GM21723 (cell line): Measurements from ENCODE around the gene MCF2L.

Experiments
- ATAC-seq: cut with Tn5 transposase; IDR thresholded peaks from one replicate; pipeline ENCODE4 v1.9.1; 2021; ENCODE audit warnings: mild to moderate bottlenecking, moderate library complexity; ENCODE audit not compliant: unreplicated experiment

The MCF2L gene

GRCh38 chr13:112962911-112963625 lies 5.9 kb upstream of the MCF2L start:
- ATAC-seq = no peak

- no peak for ATAC-seq
These were observed 5.4 kb upstream of the MCF2L start for GRCh38 chr13:112963641-112964040.

DNA sequence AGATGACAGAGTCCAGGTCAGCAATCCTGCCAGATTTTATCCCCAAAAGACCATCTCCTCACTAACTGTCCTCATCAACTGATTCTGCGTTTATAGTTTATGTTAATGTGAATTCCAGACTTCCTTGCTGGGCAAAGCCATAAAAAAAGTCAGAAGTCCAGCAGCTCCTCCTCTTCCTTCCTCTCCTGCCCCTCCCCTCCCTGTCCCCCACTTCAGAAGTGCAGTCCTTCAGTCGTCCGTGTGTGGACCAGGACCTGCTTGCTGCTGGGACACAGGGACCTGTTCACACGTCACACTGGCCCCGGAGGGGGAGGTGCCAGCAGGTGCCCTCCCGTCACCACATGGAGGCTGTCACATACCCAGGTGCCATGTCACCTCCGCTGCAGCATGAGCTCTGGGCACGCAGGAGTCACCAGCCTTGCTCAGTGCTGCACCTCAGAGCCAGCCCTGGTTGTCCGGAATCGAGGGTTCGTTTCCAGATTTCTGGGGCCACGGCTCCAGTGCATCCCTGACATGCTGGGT lies 4.0 kb upstream of the MCF2L start:
- no peak for ATAC-seq

- ATAC-seq = no peak
These were observed 3.4 kb upstream of the MCF2L start for GRCh38 chr13:112965573-112966115.

DNA sequence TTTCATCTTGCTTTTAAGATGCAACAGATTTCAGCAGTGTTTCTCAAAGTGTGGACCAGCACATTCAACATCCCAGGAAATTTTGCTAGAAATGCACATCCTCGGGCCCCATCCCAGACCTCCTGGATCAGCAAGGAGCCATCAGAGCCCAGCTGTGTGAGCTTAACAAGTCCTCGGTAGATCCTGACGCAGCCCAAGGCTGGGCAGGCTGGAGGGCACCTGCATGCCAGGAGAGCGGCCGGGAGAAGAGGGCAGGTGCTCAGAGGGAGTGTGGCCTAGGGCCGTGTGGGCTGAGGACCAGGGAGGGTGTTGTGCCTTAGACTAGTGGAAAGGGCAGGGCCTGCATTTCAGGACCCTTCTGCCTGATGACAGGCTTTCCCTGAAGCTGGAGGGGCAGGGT lies 2.2 kb upstream of the MCF2L start:
- ATAC-seq = no peak

- no peak for ATAC-seq
These were observed 1.2 kb upstream of the MCF2L start for GRCh38 chr13:112967686-112968379.

GRCh38 chr13:112968380-112968909 lies 569 bp upstream of the MCF2L start:
- no peak for ATAC-seq

GRCh38 chr13:112969692-112970338 lies 801 bp downstream of the MCF2L start:
- ATAC-seq = no peak

- ATAC-seq = no peak
These were observed 1.7 kb downstream of the MCF2L start for GRCh38 chr13:112970552-112971287.

DNA sequence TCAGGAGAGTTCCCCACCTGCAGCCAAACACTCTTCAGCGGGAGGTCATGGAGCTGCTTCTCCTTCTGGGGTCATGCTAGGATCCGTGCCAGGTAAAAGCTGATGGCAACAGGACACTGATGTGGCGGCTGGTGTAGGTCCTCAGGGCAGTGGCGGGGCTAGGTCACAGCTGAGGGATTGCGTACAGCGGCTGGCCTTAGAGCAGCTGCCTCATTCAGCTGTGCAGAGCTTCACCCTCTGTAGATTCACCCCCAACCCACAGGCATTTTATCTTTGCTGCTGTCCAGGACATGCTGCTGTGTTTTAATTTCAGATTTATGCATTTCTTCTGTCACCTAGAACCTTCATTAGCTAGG lies 2.3 kb downstream of the MCF2L start:
- ATAC-seq = no peak

DNA sequence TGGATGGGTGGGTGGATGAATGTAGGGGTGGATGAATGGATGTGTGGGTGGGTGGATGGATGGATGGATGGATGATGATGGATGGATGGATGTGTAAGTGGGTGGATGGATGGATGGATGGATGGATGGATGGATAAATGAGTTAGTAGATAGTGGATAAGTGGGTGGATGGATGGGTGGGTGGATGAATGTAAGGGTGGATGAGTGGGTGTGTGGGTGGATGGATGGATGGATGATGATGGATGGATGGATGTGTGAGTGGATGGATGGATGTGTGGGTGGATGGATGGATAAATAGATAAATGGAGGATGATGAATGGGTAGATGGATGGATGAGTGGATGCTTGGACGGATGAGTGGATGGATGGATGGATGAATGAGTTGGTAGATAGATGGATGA lies 3.2 kb downstream of the MCF2L start:
- ATAC-seq = no peak

GRCh38 chr13:112972867-112973576 lies 4.0 kb downstream of the MCF2L start:
- ATAC-seq = no peak

DNA sequence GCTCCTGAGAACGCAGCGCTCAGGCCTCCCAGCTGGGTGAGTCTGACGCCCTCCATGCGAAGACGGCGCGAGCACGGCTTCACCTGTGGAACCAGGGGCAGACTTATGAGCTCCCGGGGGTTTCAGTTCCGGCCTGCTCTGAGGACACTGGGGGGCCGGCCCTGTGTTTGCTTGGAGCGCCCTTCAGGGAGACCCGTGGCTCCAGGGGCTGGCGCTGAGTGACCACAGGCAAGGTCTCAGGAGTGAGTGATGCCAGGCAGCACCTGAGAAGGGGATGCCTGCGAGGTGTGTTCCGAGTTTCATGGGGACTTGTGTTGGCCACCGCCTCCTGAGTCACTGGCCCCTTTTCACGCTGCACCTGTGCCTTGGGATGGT lies 4.5 kb downstream of the MCF2L start:
- ATAC-seq = no peak

DNA sequence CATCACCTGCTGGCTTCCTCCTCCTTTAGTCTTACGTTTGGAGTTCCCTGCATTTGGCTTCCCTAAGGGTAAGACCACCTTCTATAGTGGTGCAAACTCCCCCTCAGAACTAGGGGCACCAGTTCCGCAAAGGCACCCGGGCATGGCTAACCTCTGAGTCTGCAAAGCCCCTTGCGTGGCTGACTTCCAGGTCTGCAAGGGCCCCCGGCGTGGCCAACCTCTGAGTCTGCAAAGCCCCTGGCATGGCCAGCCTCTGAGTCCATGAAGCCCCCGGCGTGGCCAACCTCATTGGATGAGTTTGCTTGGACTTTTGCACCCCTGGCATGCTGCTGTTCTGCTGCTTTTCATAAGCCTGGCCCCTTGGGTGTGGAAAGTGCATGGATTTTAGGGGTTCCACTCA lies 5.1 kb downstream of the MCF2L start:
- ATAC-seq = no peak

GRCh38 chr13:112974671-112975070 lies 5.7 kb downstream of the MCF2L start:
- ATAC-seq = no peak

DNA sequence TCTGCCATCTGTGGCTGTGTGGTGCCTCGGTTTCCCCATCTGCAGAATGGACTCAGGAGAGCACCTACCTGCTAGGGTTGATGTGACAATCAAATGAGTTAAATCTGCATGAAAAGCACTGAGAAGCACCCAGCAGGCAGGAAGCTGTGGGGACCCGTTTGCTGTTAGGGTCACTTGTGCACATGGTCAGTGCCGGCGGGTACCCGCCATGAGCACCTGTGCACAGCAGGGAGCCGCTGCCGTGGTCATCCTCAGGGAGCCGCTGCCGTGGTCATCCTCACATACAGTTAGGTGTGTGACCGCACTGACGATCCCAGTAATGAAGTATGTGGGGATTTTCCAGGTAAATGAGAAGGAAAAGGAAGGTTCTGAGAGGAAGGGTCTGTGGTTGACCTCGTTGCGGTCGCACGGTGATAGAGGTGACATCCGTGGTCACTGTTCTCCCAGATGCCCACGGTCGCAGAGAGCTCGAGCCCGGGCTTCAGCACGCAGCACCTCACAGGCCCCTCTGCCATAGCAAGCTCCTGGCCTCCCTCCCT lies 6.5 kb downstream of the MCF2L start:
- ATAC-seq = no peak

DNA sequence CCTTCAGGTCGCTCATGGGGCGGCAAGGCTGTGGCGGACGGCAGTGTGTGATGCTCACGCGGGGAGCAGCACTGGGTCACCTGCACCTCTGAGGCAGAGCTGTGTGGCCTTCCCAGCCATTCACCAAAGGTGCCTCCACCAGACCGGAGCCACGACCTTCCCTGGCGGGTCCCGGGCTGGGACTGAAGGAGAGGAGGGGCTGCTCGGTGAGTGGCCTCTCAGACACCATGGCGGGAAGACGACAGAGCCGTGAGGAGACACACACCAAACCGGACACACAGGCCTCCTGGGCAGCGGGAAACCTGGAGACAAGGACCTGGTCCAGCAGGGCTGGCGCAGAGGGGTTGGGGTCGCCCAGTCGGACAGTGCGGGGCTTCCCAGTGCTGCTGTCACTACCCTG lies 7.5 kb downstream of the MCF2L start:
- no peak for ATAC-seq

DNA sequence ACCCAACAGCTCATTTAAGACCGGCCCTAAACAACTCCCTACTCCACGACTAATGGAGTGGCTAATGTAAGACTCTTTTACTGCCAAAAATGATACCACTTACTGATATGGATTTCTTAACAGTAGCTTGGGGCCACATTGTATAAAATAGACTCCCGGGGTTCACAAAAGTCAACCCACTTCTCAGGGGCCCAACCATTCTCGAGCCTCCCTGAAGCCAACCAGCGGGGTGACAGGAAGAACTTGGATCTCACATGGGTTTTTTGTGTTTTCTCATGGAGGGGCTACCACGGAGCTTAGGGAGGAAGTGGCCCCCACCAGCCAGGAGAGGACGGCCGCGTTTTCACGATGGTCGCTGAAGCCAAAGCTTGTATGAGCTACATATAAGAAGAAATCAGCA lies 8.1 kb downstream of the MCF2L start:
- ATAC-seq = no peak

DNA sequence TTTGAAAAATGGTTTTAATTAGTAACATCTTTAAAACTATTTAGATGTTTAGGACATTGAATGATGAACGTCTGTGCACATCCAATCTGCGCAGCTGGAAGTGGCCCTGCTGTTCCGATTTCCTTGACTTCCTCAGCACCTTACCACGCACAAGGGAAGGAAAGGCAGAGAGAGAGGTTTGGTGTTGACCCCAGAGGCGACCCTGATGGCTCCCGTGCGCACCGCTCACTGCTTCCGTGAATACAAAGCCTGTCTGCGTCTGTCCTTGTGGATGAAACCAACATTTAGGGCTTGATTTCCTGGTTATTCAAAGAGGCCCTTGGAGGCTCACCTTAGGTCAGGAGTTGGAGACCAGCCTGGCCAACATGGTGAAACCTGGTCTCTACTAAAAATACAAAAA lies 8.5 kb downstream of the MCF2L start:
- ATAC-seq = no peak
